GM19324 (cell line): ENCODE data around the gene ZBTB16.

Experiments
- ATAC-seq: cut with Tn5 transposase; IDR thresholded peaks from one replicate; pipeline ENCODE4 v1.9.1; 2021; ENCODE audit warnings: mild to moderate bottlenecking, moderate library complexity; ENCODE audit not compliant: unreplicated experiment, low FRiP score

Gene ZBTB16

GRCh38 chr11:114099392-114100178, 40.1 kb downstream of the ZBTB16 start:
- ATAC-seq = no peak

- ATAC-seq = no peak
Measured at GRCh38 chr11:114102993-114103896, 43.7 kb downstream of the ZBTB16 start.

GRCh38 chr11:114105611-114106010, 46.1 kb downstream of the ZBTB16 start:
- no peak for ATAC-seq

- ATAC-seq = no peak
Measured at GRCh38 chr11:114106047-114106446, 46.5 kb downstream of the ZBTB16 start.

- ATAC-seq = no peak
Measured at GRCh38 chr11:114106986-114107385, 47.5 kb downstream of the ZBTB16 start.

- ATAC-seq = no peak
Measured at GRCh38 chr11:114108501-114109205, 49.1 kb downstream of the ZBTB16 start.

- no peak for ATAC-seq
Measured at GRCh38 chr11:114109206-114110090, 49.9 kb downstream of the ZBTB16 start.

- no peak for ATAC-seq
Measured at GRCh38 chr11:114110123-114110522, 50.6 kb downstream of the ZBTB16 start.

- no peak for ATAC-seq
Measured at GRCh38 chr11:114110952-114111947, 51.7 kb downstream of the ZBTB16 start.

- no peak for ATAC-seq
Measured at GRCh38 chr11:114115451-114115928, 56.0 kb downstream of the ZBTB16 start.

GRCh38 chr11:114116357-114116756, 56.8 kb downstream of the ZBTB16 start:
- ATAC-seq = no peak

GRCh38 chr11:114116800-114117199, 57.3 kb downstream of the ZBTB16 start:
- ATAC-seq = no peak

GRCh38 chr11:114120606-114121005, 61.1 kb downstream of the ZBTB16 start:
- ATAC-seq = no peak

- no peak for ATAC-seq
Measured at GRCh38 chr11:114121138-114121537, 61.6 kb downstream of the ZBTB16 start.

- no peak for ATAC-seq
Measured at GRCh38 chr11:114121804-114122504, 62.4 kb downstream of the ZBTB16 start.

- no peak for ATAC-seq
Measured at GRCh38 chr11:114122686-114123085, 63.2 kb downstream of the ZBTB16 start.

GRCh38 chr11:114123692-114124330, 64.3 kb downstream of the ZBTB16 start:
- no peak for ATAC-seq
